Measurements from ENCODE around the gene UXS1.

UXS1 gene

DNA sequence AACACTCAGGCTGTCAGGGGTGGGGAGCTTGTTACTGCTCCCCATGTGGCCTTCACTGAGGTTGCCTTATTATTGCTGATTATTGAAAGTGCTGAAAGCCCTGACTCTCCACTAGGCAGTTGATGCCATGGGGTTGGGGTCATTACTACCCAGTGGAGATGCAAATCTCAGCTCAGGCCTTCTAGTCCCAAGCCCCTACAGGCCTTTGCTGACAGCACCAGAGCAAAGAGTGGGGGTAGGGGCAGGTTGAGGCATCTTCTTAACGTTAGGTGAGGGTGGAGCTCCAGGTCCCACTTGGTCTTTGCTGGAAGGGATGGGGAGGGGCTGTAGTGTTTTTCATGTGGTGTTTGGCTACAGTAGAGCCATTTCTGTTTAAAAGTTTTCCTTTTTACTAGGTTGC lies 104.5 kb downstream of the UXS1 start:
- TF ChIP-seq, protein P1, sequence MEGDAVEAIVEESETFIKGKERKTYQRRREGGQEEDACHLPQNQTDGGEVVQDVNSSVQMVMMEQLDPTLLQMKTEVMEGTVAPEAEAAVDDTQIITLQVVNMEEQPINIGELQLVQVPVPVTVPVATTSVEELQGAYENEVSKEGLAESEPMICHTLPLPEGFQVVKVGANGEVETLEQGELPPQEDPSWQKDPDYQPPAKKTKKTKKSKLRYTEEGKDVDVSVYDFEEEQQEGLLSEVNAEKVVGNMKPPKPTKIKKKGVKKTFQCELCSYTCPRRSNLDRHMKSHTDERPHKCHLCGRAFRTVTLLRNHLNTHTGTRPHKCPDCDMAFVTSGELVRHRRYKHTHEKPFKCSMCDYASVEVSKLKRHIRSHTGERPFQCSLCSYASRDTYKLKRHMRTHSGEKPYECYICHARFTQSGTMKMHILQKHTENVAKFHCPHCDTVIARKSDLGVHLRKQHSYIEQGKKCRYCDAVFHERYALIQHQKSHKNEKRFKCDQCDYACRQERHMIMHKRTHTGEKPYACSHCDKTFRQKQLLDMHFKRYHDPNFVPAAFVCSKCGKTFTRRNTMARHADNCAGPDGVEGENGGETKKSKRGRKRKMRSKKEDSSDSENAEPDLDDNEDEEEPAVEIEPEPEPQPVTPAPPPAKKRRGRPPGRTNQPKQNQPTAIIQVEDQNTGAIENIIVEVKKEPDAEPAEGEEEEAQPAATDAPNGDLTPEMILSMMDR (IDR thresholded peaks at IDR 0.05; ENCODE audit: insufficient read depth, low read length, missing control alignments) = no peak
- H3K4me3 ChIP-seq (ENCODE audit: low read depth, low read length) = no peak overlapping the region
- ChIA-PET POLR2A (no interaction called here), CTCF (interaction anchor here (1.0 kb wide), 1 partner anchor 72 kb away, joined by 3 read pairs; no protein-coding TSS in a partner anchor)
- no peak for DNase-seq (ENCODE audit: low read depth, low spot score)

DNA sequence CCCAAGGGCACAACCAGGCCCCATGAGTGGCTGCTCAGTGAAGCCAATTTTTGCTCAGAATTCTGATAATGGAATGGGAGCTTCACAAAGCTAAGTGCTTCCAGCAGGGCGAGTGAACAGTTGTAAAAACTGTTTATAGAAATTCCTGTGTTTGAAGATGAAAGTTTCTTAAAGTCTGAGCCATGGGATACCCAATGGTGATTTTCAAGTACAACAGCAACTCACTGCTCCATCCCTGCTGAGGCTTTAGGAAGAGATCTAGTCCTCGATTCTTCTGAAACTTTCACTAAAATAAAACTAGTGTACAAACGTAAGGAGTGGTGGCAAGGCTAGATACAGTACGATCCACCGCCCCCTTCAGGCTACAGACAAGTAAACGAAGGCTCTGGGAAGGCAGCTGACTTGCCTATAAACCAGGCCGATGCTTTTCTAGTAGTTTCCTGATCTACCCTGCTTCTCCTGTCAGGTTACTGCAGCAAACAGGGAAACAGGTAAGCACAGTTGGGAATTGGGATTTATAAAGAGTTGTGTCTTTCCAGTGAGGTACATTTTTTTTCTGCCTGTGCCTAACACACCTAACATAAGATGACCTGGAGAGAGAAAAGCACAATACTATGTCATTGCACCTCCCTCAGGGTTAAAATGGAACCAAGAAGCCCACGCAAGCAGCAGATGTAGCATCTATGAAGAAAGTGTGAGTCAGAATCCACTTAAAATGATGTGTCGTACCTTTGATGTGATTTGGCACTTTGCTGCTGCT lies 108.7 kb downstream of the UXS1 start:
- no peak overlapping the region for H3K4me3 ChIP-seq (ENCODE audit: low read depth, low read length)
- POLR2A ChIA-PET = no interaction called here
- CTCF ChIA-PET = interaction anchor here (0.9 to 3.1 kb wide), 4 partner anchors 9 to 536 kb away, joined by 3 to 14 read pairs (median 3); no protein-coding TSS in a partner anchor
- TF ChIP-seq, protein P1 (IDR thresholded peaks at IDR 0.05; ENCODE audit: insufficient read depth, low read length, missing control alignments) = peak; percentile 24
- DNase-seq (ENCODE audit: low read depth, low spot score) = no peak

DNA sequence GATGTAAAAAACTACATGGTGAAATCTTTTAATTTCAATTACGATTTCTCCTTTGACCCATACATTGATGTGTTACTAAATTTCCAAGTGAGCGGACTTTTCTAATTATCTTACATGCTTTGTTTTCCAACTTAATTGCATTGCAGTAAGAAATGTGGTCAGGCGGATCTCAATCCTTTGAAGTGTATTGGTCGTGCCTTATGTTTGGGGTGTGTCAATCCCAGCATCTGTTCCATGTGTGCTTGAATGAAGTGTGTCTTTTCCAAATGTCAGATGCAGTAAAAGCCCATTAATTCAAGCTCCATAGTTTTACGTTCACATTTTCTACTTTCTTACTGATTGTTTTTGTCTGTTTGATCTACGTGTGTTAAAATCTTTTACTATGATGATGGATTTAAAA lies 113.1 kb downstream of the UXS1 start:
- POLR2A ChIA-PET = no interaction called here
- TF ChIP-seq, protein P1 (IDR thresholded peaks at IDR 0.05; ENCODE audit: insufficient read depth, low read length, missing control alignments) = no peak
- H3K4me3 ChIP-seq (ENCODE audit: low read depth, low read length) = no peak overlapping the region
- CTCF ChIA-PET = interaction anchor here (0.7 kb wide), 1 partner anchor 504 kb away, joined by 3 read pairs; no protein-coding TSS in a partner anchor
- DNase-seq (ENCODE audit: low read depth, low spot score) = no peak

DNA sequence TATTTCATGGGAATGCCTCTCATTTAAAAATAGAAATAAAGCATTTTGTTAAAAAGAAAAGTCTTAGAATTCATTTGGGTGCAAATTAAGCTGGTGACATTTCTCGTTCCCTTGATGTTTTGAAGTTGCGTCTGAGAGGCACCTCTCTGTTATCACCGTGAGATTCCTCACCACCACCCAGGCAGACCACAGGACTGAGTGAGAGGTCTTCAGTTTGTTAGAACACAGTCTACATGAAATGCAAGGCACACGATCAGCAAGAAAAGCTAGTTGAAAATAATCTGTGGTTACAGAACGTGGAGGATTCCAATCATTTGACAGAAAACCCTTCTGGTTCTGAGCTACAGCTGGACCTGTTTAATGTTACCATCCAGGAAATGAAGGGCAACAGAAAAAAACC lies 116.0 kb downstream of the UXS1 start:
- ChIA-PET POLR2A (no interaction called here), CTCF (no interaction called here)
- no peak for DNase-seq (ENCODE audit: low read depth, low spot score)
- TF ChIP-seq, protein P1 (IDR thresholded peaks at IDR 0.05; ENCODE audit: insufficient read depth, low read length, missing control alignments) = no peak
- H3K4me3 ChIP-seq (ENCODE audit: low read depth, low read length) = no peak overlapping the region

DNA sequence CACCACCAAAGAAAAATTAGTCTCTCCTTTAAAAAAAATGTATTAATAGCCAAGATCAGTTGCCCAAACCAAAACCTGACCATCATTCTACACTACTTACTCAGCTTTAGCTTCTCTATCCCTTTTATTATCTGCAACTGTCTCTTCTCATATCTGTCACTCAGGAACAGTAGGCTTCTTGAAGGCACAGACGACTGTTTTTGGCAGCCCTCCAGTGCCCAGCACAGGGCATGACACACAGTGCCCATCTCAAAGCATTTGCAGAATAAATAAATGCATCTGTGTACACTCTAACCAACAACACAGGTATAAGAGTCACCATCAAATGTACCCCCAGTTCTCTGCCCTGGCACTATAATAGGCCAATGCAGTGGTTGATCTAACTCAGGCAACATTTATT lies 117.2 kb downstream of the UXS1 start:
- ChIA-PET CTCF (no interaction called here), POLR2A (no interaction called here)
- no peak for DNase-seq (ENCODE audit: low read depth, low spot score)
- TF ChIP-seq, protein P1 (IDR thresholded peaks at IDR 0.05; ENCODE audit: insufficient read depth, low read length, missing control alignments) = no peak
- no peak overlapping the region for H3K4me3 ChIP-seq (ENCODE audit: low read depth, low read length)

DNA sequence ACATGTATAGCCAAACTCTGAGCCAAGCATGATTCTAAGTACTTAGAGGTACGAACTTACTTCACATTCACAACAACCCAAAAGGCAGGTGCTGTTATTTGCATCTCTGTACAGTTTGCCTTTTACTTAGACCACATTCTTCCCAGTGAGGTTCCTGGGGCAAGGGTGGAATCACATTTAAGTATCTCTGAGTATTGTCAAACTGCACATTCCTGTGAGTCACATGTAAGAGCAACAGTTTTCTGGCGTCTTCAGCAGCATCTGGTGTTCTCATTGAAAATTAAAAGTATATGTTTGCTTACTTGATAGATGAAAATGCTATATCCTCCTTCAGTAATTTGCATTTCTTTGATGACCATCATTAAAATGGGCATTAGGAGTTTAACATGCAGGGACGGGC lies 119.1 kb downstream of the UXS1 start:
- ChIA-PET CTCF (interaction anchor here (1.2 kb wide), 1 partner anchor 12 kb away, joined by 3 read pairs; no protein-coding TSS in a partner anchor), POLR2A (no interaction called here)
- TF ChIP-seq, protein P1 (IDR thresholded peaks at IDR 0.05; ENCODE audit: insufficient read depth, low read length, missing control alignments) = no peak
- H3K4me3 ChIP-seq (ENCODE audit: low read depth, low read length) = no peak overlapping the region
- no peak for DNase-seq (ENCODE audit: low read depth, low spot score)
